Neural progenitor cell (in vitro differentiated cells): ENCODE measurements around the gene MRPL40. TPM values are rescaled to one million over a fixed set of nuclear protein-coding genes. Genes with fewer than 3 reads are reported as not detected.

Experiments used
- DNase-seq: peaks from one replicate; pipeline ENCODE4 v3.0.0-alpha.2; 2016; ENCODE audit warnings: low spot score
- H2AFZ ChIP-seq: fragments of 200-600 bp; sonication (generic); replicated peaks from 2 replicates; pipeline ENCODE4 v1.6.1; 2016; ENCODE audit warnings: antibody characterized with exemption
- H3F3A ChIP-seq: fragments of 200-600 bp; sonication (generic); 2 replicates; pipeline ENCODE4 v1.6.1; 2016; ENCODE audit warnings: antibody characterized with exemption, low read depth
- H3K27ac ChIP-seq: fragments of 200-600 bp; sonication (generic); 2 replicates; pipeline ENCODE4 v1.5.1; 2016; ENCODE audit warnings: mild to moderate bottlenecking
- H3K27me3 ChIP-seq: fragments of 200-600 bp; sonication (generic); 2 replicates; pipeline ENCODE4 v1.6.1; 2016; ENCODE audit warnings: mild to moderate bottlenecking, moderate library complexity
- H3K36me3 ChIP-seq: fragments of 200-600 bp; sonication (generic); 2 replicates; pipeline ENCODE4 v1.5.1; 2016
- H3K4me1 ChIP-seq: fragments of 200-600 bp; sonication (generic); 2 replicates; pipeline ENCODE4 v1.6.1; 2016; ENCODE audit warnings: mixed run types
- H3K4me2 ChIP-seq: fragments of 200-600 bp; sonication (generic); 2 replicates; pipeline ENCODE4 v1.6.1; 2016
- H3K4me3 ChIP-seq: fragments of 200-600 bp; sonication (generic); 2 replicates; pipeline ENCODE4 v1.5.1; 2016
- H3K79me2 ChIP-seq: fragments of 200-600 bp; sonication (generic); 2 replicates; pipeline ENCODE4 v1.6.1; 2016; ENCODE audit warnings: low read depth
- H3K9ac ChIP-seq: fragments of 200-600 bp; sonication (generic); 2 replicates; pipeline ENCODE4 v1.6.1; 2016
- H3K9me3 ChIP-seq: fragments of 200-600 bp; sonication (generic); 2 replicates; pipeline ENCODE4 v1.5.1; 2016; ENCODE audit warnings: low read depth
- H4K20me1 ChIP-seq: fragments of 200-600 bp; sonication (generic); 2 replicates; pipeline ENCODE4 v1.6.1; 2016; ENCODE audit warnings: low read depth
- H3K27ac Mint-ChIP-seq: 3 replicates; pipeline ENCODE4 v1.8.0; 2021; ENCODE audit warnings: mixed read lengths
- H3K27me3 Mint-ChIP-seq: 2 replicates; pipeline ENCODE4 v1.8.0; 2022; ENCODE audit warnings: low read depth, mild to moderate bottlenecking, inconsistent platforms, moderate library complexity, mixed read lengths; ENCODE audit not compliant: insufficient read depth
- H3K36me3 Mint-ChIP-seq: 3 replicates; pipeline ENCODE4 v1.8.0; 2021; ENCODE audit warnings: mixed read lengths
- H3K4me1 Mint-ChIP-seq: 3 replicates; pipeline ENCODE4 v1.8.0; 2021; ENCODE audit warnings: mixed read lengths
- H3K4me3 Mint-ChIP-seq: 3 replicates; pipeline ENCODE4 v1.8.0; 2021; ENCODE audit warnings: mild to moderate bottlenecking, moderate library complexity, mixed read lengths
- H3K9me3 Mint-ChIP-seq: 3 replicates; pipeline ENCODE4 v1.8.0; 2020; ENCODE audit warnings: mixed read lengths
- EZH2 ChIP-seq: fragments of 200-600 bp; sonication (generic); IDR thresholded peaks from 2 replicates; pipeline ENCODE4 v1.6.1; 2017; ENCODE audit warnings: antibody characterized with exemption, mild to moderate bottlenecking, moderate library complexity
- EZH2phosphoT487 ChIP-seq: fragments of 200-600 bp; sonication (generic); IDR thresholded peaks from 2 replicates; pipeline ENCODE4 v1.6.1; 2017; ENCODE audit warnings: antibody characterized with exemption
- total RNA-seq: library from RNA; depleted of rRNA; stranded (reverse); fragments of >200 nt; gene quantifications from 2 replicates; pipeline ENCODE4 v1.2.3, GENCODE V29; 2015; ENCODE audit warnings: low replicate concordance
- TF ChIP-seq, protein P1 (sequence below): fragments of 200-600 bp; sonication (generic); IDR thresholded peaks from 2 replicates; pipeline ENCODE4 v1.5.1; 2017; ENCODE audit warnings: antibody characterized with exemption, mild to moderate bottlenecking

MRPL40 gene
- total RNA-seq, 1 donor from 2014 or later, result 17.0 TPM

- Histone ChIP-seq H3K4me3 (no peak overlapping the region), H3K27me3 (no peaks in the 10 kb centered on the region), H3K27ac (no peak overlapping the region), H3K4me2 (no peak overlapping the region), H3K36me3 (peaks cover 10% of the 10 kb centered on the region), H3K9me3 (no peaks in the 10 kb centered on the region), H4K20me1 (peaks cover 9% of the 10 kb centered on the region), H3F3A (no peaks in the 10 kb centered on the region), H3K79me2 (no peaks in the 10 kb centered on the region), H3K4me1 (no peaks in the 10 kb centered on the region), H2AFZ (no peak overlapping the region), H3K9ac (no peak overlapping the region)
- TF ChIP-seq, protein P1, sequence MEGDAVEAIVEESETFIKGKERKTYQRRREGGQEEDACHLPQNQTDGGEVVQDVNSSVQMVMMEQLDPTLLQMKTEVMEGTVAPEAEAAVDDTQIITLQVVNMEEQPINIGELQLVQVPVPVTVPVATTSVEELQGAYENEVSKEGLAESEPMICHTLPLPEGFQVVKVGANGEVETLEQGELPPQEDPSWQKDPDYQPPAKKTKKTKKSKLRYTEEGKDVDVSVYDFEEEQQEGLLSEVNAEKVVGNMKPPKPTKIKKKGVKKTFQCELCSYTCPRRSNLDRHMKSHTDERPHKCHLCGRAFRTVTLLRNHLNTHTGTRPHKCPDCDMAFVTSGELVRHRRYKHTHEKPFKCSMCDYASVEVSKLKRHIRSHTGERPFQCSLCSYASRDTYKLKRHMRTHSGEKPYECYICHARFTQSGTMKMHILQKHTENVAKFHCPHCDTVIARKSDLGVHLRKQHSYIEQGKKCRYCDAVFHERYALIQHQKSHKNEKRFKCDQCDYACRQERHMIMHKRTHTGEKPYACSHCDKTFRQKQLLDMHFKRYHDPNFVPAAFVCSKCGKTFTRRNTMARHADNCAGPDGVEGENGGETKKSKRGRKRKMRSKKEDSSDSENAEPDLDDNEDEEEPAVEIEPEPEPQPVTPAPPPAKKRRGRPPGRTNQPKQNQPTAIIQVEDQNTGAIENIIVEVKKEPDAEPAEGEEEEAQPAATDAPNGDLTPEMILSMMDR, result no peak
- TF ChIP-seq EZH2 (no peak), EZH2phosphoT487 (no peak)
- no peak overlapping the region for H3K27ac Mint-ChIP-seq
- H3K4me3 Mint-ChIP-seq, result no peak overlapping the region
- H3K27me3 Mint-ChIP-seq, result no peaks in the 10 kb centered on the region
- no peak for DNase-seq
- no peaks in the 10 kb centered on the region for H3K4me1 Mint-ChIP-seq
- H3K9me3 Mint-ChIP-seq, result no peaks in the 10 kb centered on the region
- H3K36me3 Mint-ChIP-seq, result peaks cover 31% of the 10 kb centered on the region
Measured at GRCh38 chr22:19405133-19405532, 27.2 kb upstream of the MRPL40 start.

- Mint-ChIP-seq H3K36me3 (peaks cover 28% of the 10 kb centered on the region), H3K4me1 (no peaks in the 10 kb centered on the region), H3K4me3 (no peak overlapping the region), H3K27ac (no peak overlapping the region), H3K9me3 (no peaks in the 10 kb centered on the region), H3K27me3 (no peaks in the 10 kb centered on the region)
- Histone ChIP-seq H3K4me1 (no peaks in the 10 kb centered on the region), H3K79me2 (peaks cover 3% of the 10 kb centered on the region), H3K27me3 (no peaks in the 10 kb centered on the region), H3K9ac (no peak overlapping the region), H3K4me2 (no peak overlapping the region), H3K9me3 (no peaks in the 10 kb centered on the region), H2AFZ (no peak overlapping the region), H3F3A (no peaks in the 10 kb centered on the region), H3K4me3 (no peak overlapping the region), H4K20me1 (peaks cover 13% of the 10 kb centered on the region), H3K27ac (no peak overlapping the region), H3K36me3 (peaks cover 10% of the 10 kb centered on the region)
- no peak for DNase-seq
- TF ChIP-seq, protein P1, result no peak
- TF ChIP-seq EZH2phosphoT487 (no peak), EZH2 (no peak)
Measured at GRCh38 chr22:19405652-19406051, 26.7 kb upstream of the MRPL40 start.

GRCh38 chr22:19406281-19406811, 26.0 kb upstream of the MRPL40 start:
- H3K9ac ChIP-seq, result no peak overlapping the region
- H3K9me3 ChIP-seq, result no peaks in the 10 kb centered on the region
- no peak overlapping the region for H3K27ac ChIP-seq
- no peak for TF ChIP-seq EZH2
- TF ChIP-seq, protein P1, result no peak
- TF ChIP-seq EZH2phosphoT487, result no peak
- H3F3A ChIP-seq, result no peaks in the 10 kb centered on the region
- H3K4me1 ChIP-seq, result no peaks in the 10 kb centered on the region
- Mint-ChIP-seq H3K9me3 (no peaks in the 10 kb centered on the region), H3K36me3 (peaks cover 25% of the 10 kb centered on the region), H3K27me3 (no peaks in the 10 kb centered on the region), H3K27ac (no peak overlapping the region), H3K4me3 (no peak overlapping the region), H3K4me1 (no peaks in the 10 kb centered on the region)
- DNase-seq, result no peak
- peaks cover 10% of the 10 kb centered on the region for H3K79me2 ChIP-seq
- no peak overlapping the region for H3K4me3 ChIP-seq
- H3K36me3 ChIP-seq, result peaks cover 10% of the 10 kb centered on the region
- H4K20me1 ChIP-seq, result peaks cover 20% of the 10 kb centered on the region
- no peak overlapping the region for H3K4me2 ChIP-seq
- no peak overlapping the region for H2AFZ ChIP-seq
- no peaks in the 10 kb centered on the region for H3K27me3 ChIP-seq
